NOMO-1 treated with DMSO at 0.1 percent for 48 hours (cell line): ENCODE results near the gene TSPAN5.
"Not testable (repeated sequence)": the region's sequence is repeated elsewhere in the genome, so short reads cannot be mapped to it uniquely, and the experiment has no call there.

Experiments
- DNase-seq: peaks from one replicate; lab custom pipeline; 2025; ENCODE audit not compliant: unreplicated experiment; lab: John Stamatoyannopoulos, UW

TSPAN5 gene

GRCh38 chr4:98558471-98559169, 99.8 kb downstream of the TSPAN5 start:
- no peak for DNase-seq

GRCh38 chr4:98557194-98557892, 101.1 kb downstream of the TSPAN5 start:
- DNase-seq, result no peak

DNA sequence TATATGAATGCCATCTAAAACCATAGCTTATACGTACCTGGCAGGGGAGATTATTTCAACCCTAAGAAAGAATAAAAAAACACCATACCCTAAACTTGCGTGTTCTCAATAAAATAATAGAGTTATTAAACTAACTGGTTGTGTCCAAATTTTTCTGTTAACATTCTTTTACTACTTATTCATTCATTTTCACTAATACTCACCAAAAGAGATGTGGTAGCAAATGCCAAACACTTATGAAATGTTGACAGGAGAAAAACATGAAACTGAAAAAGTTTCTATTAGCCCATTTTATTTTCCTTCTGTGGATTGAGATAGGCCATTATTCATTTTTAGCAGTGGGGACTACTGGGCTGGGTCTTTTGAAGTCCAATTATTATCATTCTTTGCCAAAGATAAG, 102.0 kb downstream of the TSPAN5 start:
- no peak for DNase-seq

DNA sequence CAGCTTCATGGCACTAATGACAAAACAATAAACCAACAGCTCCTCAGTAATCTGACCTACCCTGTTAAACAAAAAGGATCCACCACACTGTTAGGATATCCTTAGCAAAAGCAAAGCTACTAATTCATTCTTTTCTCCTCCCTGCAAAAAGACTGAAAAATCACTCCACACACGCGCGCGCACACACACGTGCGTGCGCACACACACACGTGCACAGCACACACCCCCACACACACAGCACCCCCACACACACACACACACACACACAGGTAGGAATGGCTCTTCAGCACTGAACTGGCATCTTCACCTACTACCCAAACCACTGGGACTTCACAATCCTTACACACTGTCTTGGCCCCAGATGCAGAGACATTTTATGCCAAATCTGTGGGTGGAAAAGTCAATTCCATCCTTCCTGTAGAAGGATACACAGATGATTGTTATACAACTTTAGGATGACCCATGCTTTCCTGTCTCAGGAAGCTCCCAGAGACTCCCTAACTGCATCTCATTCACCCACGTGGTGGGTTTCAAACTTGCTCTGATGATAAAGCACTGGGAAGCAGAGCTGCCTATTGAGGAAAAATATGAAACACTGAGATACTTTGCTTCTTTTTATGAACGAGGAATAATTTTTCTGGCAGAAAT, 102.5 kb downstream of the TSPAN5 start:
- no peak for DNase-seq

DNA sequence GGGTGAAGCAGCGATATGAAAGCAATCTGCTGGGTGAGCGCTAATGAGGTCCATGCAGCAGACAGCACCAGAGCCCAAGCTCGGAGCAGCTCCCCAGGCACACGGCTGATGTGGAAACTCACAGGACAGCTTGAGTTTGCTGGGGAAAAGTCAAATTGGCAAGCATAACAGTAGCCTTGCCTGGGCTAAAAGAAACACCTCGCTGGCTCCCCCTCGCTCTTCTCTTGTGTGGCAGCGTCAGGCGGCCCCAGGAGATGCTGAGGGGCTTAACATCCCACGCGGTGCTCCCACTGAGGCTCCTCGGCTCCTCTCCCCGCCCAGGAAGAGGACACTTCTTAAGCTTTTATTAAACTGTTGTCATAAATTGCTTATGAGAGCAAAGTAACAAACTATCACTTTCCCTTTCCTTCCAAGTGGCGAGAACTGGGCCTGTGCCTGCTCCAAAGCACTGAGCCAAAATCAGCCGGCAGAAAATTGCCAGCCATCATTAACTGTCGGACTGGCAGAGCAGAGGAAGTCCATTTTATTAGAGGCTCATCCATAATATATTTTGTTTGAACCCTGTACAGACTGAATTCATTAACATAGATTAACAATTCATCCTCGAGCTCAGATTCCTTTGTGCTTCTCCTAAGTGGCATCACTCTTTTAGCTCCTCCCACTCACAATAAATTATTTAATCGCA, 111.4 kb downstream of the TSPAN5 start:
- DNase-seq, result no peak

- DNase-seq, result no peak
Measured at GRCh38 chr4:98544818-98545414, 113.5 kb downstream of the TSPAN5 start.

- DNase-seq, result no peak
Measured at GRCh38 chr4:98544141-98544817, 114.1 kb downstream of the TSPAN5 start.

DNA sequence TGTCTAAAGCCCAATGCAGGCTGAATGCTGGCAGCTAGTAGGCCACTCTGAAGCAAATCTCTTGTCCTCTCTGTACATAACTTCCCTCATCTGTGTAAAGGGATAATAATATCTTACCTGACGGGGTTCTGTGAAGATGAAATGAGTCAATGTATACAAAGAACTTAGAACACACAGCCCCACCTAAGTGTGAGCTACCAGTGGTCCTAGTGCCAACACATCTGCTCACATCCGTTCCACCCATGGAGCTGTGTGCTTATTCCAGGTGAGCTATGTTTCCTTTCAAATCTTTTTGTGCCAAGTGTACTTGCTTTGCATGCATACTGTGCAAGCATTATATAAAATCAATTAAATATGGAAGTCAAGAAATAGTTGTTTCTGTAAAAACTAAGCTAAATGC, 116.4 kb downstream of the TSPAN5 start:
- DNase-seq, result no peak

- no peak for DNase-seq
Measured at GRCh38 chr4:98540803-98541202, 117.6 kb downstream of the TSPAN5 start.

- DNase-seq, result no peak
Measured at GRCh38 chr4:98539741-98540140, 118.7 kb downstream of the TSPAN5 start.

- DNase-seq, result no peak
Measured at GRCh38 chr4:98539299-98539698, 119.1 kb downstream of the TSPAN5 start.

DNA sequence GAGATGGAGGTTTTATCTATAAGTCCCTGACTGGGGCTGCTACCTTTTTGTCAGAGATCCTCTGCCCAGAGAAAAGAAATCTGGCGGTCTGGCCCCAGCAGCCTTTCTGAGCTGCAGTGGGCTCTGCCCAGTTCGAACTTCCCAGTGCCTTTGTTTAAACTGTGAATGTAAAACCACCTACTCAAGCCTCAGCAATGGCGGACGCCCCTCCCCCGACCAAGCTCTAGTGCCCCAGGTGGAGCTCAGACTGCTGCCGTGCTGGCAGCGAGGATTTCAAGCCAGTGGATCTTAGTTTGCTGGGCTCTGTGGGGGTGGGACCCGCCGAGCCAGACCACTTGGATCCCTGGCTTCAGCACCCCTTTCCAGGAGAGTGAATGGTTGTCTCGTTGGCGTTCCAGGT, 121.8 kb downstream of the TSPAN5 start:
- DNase-seq, result no peak

- DNase-seq, result not testable (repeated sequence)
Measured at GRCh38 chr4:98534146-98534545, 124.3 kb downstream of the TSPAN5 start.

GRCh38 chr4:98530572-98530971, 127.8 kb downstream of the TSPAN5 start:
- no peak for DNase-seq

DNA sequence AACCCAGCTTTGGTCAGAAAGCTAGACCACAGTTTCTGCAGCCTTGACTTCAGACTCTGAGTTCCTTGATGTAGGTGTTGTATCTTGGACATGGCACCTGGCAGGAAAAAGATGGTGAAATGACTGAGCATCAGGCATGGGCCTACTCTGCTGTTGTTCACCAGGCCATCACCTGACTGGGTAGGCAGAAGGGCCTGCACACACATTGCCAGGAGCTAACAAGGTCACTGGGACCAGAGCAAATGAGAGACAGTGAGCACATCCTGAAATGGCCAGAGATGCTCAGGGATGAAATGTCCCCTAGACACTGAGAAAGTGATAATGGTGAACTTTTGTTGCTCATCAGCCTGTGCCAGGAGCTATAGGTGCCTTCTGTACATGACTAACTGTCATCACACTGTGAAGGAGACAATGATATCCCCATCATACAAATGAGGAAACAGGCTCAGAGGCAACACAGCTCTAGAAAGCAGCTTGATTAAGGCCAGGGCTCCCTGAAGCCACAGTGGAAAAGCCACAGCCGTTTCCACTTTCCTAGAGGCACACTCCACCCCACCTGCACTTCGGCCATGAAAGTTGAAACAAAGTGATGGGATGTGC, 128.3 kb downstream of the TSPAN5 start:
- DNase-seq, result no peak

DNA sequence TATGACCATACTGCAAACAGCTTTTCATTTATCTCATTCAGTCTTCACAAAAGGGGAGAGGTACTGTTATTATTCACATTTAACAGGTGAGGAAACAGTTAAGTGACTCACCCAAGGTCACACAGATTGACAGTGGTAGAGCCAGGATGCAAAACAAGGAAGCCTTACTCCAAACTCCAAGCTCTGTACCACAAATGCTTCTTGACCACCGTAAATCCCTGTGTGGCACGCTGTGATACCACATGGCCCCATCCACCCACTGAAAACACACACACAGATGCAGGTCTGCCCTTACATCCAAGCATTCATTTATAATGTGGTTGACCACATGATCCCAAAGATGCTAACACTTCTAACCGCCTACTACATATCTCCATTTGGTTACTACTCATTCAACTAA, 129.5 kb downstream of the TSPAN5 start:
- no peak for DNase-seq

DNA sequence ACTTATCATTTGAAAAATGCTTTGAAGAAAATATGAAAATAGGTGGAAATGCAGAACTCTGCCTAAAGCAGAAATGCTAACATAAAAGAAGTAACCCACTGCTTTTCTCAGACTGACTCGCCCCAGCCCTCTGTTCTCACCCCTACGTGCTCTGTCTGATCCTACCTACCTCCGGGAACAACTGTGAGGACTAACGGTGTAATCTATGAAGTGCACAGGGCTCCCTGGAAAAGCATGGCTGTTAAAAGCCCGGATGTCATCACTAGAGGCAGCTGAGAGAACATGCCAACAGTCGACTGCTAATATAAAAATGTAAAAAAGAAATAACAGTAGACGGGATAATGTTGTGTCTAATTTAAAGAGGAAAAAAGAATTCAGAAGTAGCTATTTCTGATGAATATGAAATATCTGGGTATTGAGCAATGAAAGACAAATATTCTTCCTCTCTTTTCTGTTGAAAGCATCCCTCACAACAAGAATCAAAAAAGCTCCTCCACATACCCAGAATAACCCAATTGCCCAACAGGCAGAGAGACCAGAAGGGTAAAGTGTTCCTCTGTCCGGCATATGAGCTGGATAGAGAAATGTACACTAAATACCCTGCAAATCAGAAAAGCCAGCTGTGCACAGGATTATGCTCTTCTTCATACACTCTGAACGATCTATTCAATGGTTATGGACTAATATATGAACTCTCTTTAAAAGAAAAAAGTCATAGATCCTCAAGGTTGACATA, 130.7 kb downstream of the TSPAN5 start:
- DNase-seq, result no peak

GRCh38 chr4:98524230-98524629, 134.2 kb downstream of the TSPAN5 start:
- DNase-seq, result no peak

DNA sequence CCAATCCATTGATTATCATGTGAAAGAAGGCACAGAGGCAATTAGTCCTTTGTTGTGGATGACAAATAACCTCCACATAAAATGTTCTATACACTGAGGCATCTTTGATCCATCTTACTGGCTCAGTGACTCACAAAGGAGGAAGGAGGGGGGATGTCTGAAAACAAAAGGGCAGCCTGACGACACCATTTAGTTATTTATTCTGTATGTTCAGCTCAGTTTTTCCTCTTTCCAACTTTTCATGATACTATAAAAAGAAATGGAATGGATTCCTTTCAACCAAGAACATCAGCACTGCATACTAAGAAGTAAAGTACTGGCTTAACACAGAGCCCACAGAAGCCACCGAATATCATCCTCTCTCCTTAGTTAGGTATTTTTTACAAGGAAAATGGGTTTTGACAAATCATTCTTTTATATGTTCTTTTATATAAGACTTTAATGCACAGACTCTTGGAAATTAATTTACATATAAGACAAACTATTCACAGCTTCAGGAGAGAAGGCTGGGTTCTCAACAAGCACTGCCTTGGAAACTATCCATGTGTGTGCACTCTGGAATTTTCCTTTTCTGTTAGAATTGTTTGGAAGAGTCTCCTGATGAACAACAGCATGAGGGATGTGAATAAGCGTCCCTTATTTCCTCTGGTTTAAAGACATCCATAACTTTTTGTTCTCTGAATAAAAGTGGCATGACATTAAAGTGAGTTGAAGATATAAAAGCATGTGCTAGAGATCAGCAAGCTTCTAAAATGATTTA, 135.6 kb downstream of the TSPAN5 start:
- DNase-seq, result no peak
